K562 (cell line): ENCODE measurements around the gene SLC35A2. TPM values are rescaled to one million over a fixed set of nuclear protein-coding genes. Genes with fewer than 3 reads are reported as not detected.

ENCODE experiments used
- ATAC-seq: fragments of 200-7000 bp; cut with Tn5 transposase; 3 replicates; pipeline ENCODE4 v1.9.1; 2020; ENCODE audit warnings: moderate library complexity
- BruUV-seq: library from RNA; stranded (reverse); fragments of 400-500 nt; replicated peaks from 2 replicates; lab custom pipeline; 2021; lab: Mats Ljungman, UMichigan
- CTCF ChIA-PET: fragments of 300-600 bp; formaldehyde crosslinking; extraction: SDS; loops from one replicate; lab custom pipeline; 2021; ENCODE audit warnings: low intra/inter-chr PET ratio; lab: Yijun Ruan, JAX
- POLR2A ChIA-PET: fragments of 300-600, 350-650 bp; sonication (Branson Sonifier 250); formaldehyde crosslinking; extraction: SDS; loops from one replicate; lab custom pipeline; 2021; ENCODE audit warnings: antibody characterized with exemption, inconsistent platforms; lab: Yijun Ruan, JAX
- DNase-seq, 4 experiments: peaks; one replicate each; pipeline versions ENCODE4 v3.0.0 to v3.0.0-alpha.2; 2011 to 2018; ENCODE audit warnings: low spot score in 3 of 4, mixed read lengths in 3 of 4; ENCODE audit errors: extremely low read depth in 1 of 4
- FAIRE-seq: peaks from 2 replicates; lab custom pipeline; 2011; peaks lifted over from hg19 to GRCh38; lab: Jason Lieb, UNC
- H2AFZ ChIP-seq: 2 replicates; pipeline ENCODE4 v1.6.0; 2011; ENCODE audit warnings: low read depth, low read length, control low read depth, inconsistent platforms
- H3K27ac ChIP-seq: fragments of 200-600 bp; 3 replicates; pipeline ENCODE4 v1.8.0; 2011; ENCODE audit warnings: low read depth, mild to moderate bottlenecking, control low read depth, inconsistent platforms, low read length, moderate library complexity, mixed read lengths; ENCODE audit errors: extremely low read depth
- H3K27me3 ChIP-seq, 2 experiments: fragments of 300-600 bp in 1 of 2; 2 replicates in 1 of 2; 3 replicates in 1 of 2; pipeline versions ENCODE4 v1.6.0 to v1.8.0; 2011; ENCODE audit warnings: inconsistent platforms in 2 of 2, low read length in 2 of 2, mild to moderate bottlenecking in 1 of 2, mixed read lengths in 1 of 2, moderate library complexity in 1 of 2; ENCODE audit not compliant: control insufficient read depth in 2 of 2, insufficient read depth in 2 of 2
- H3K36me3 ChIP-seq: fragments of 300-600 bp; 3 replicates; pipeline ENCODE4 v1.8.0; 2011; ENCODE audit warnings: mild to moderate bottlenecking, low read length, inconsistent platforms; ENCODE audit not compliant: control insufficient read depth, insufficient read depth
- H3K4me1 ChIP-seq, 2 experiments: fragments of 200-600 bp in 1 of 2; replicated peaks in 1 of 2; 2 replicates in 1 of 2; 3 replicates in 1 of 2; pipeline versions ENCODE4 v1.5.1 to v1.8.0; 2011; ENCODE audit warnings: inconsistent platforms in 2 of 2, low read length in 2 of 2, mild to moderate bottlenecking in 1 of 2, mixed read lengths in 1 of 2, moderate library complexity in 1 of 2; ENCODE audit not compliant: control insufficient read depth in 2 of 2, insufficient read depth in 2 of 2
- H3K4me2 ChIP-seq: 2 replicates; pipeline ENCODE4 v1.6.1; 2011; ENCODE audit warnings: low read length, control low read depth, inconsistent platforms, mixed read lengths; ENCODE audit not compliant: insufficient read depth
- H3K4me3 ChIP-seq: fragments of 200-600 bp; sonication (generic), shearing (Covaris generic); 2 replicates; pipeline ENCODE4 v1.5.1; 2016; ENCODE audit warnings: control low read depth, inconsistent platforms
- H3K79me2 ChIP-seq: fragments of 200-600 bp; 3 replicates; pipeline ENCODE4 v1.8.0; 2011; ENCODE audit warnings: low read length, inconsistent platforms; ENCODE audit not compliant: control insufficient read depth, insufficient read depth
- H3K9ac ChIP-seq, 2 experiments: 2 replicates each; pipeline versions ENCODE4 v1.6.0 to v1.6.1; 2011; ENCODE audit warnings: low read depth in 2 of 2, low read length in 2 of 2, control low read depth in 1 of 2, inconsistent platforms in 1 of 2, mild to moderate bottlenecking in 1 of 2, mixed read lengths in 1 of 2; ENCODE audit not compliant: insufficient read depth in 1 of 2
- H3K9me1 ChIP-seq: one replicate; pipeline ENCODE4 v1.6.0; 2011; ENCODE audit warnings: inconsistent platforms, mild to moderate bottlenecking, low read length, moderate library complexity; ENCODE audit not compliant: control insufficient read depth, insufficient read depth
- H3K9me3 ChIP-seq: replicated peaks from 2 replicates; pipeline ENCODE4 v1.5.1; 2011; ENCODE audit warnings: low read depth, low read length, inconsistent platforms; ENCODE audit not compliant: control insufficient read depth, insufficient read depth
- H4K20me1 ChIP-seq: replicated peaks from 2 replicates; pipeline ENCODE4 v1.6.1; 2011; ENCODE audit warnings: low read length, inconsistent platforms, mixed read lengths; ENCODE audit not compliant: control insufficient read depth, insufficient read depth
- ARID2 ChIP-seq: fragments of 450-650 bp; IDR thresholded peaks from 2 replicates; pipeline ENCODE4 v1.6.1; 2017; ENCODE audit warnings: antibody characterized with exemption, mild to moderate bottlenecking
- ATF6 ChIP-seq: sonication (generic); formaldehyde crosslinking; IDR thresholded peaks from 2 replicates; pipeline ENCODE4 v1.4.0; 2020; ENCODE audit warnings: mild to moderate bottlenecking, missing genetic modification reagents
- C11orf30 ChIP-seq: fragments of 450-650 bp; IDR thresholded peaks from 2 replicates; pipeline ENCODE4 v1.6.1; 2016; ENCODE audit warnings: low read depth, mild to moderate bottlenecking
- JUND ChIP-seq, 2 experiments: IDR thresholded peaks; 2 replicates in 1 of 2; 3 replicates in 1 of 2; pipeline ENCODE4 v1.6.1; 2011; ENCODE audit warnings: borderline replicate concordance in 2 of 2, low read depth in 2 of 2, low read length in 2 of 2, improper control_type of control experiment in 1 of 2, missing biosample characterization in 1 of 2, missing genetic modification characterization in 1 of 2, missing genetic modification reagents in 1 of 2
- KAT8 ChIP-seq: fragments of 450-650 bp; IDR thresholded peaks from 2 replicates; pipeline ENCODE4 v1.6.1; 2016; ENCODE audit warnings: low read depth, mild to moderate bottlenecking
- MAFG ChIP-seq: fragments of 450-650 bp; conservative IDR thresholded peaks from 2 replicates; pipeline ENCODE4 v1.6.1; 2016; ENCODE audit warnings: missing genetic modification characterization, missing compliant biosample characterization
- MYNN ChIP-seq, 2 experiments: sonication (generic); formaldehyde crosslinking in 1 of 2; IDR thresholded peaks; 2 replicates each; pipeline versions ENCODE4 v1.5.0 to v1.6.1; 2016 to 2020; ENCODE audit warnings: antibody characterized with exemption in 1 of 2, missing genetic modification reagents in 1 of 2
- NR0B1 ChIP-seq: fragments of 450-650 bp; IDR thresholded peaks from one replicate; pipeline ENCODE4 v1.6.1; 2018; ENCODE audit warnings: mild to moderate bottlenecking, moderate library complexity; ENCODE audit not compliant: partially characterized antibody
- SIN3A ChIP-seq, 2 experiments: fragments of 150-350 bp in 1 of 2; IDR thresholded peaks; 2 replicates each; pipeline ENCODE4 v1.6.1; 2011 to 2016; ENCODE audit warnings: borderline replicate concordance in 2 of 2, low read depth in 2 of 2, low read length in 2 of 2, mild to moderate bottlenecking in 2 of 2, moderate library complexity in 2 of 2; ENCODE audit not compliant: control insufficient read depth in 1 of 2
- SMARCB1 ChIP-seq: IDR thresholded peaks from 2 replicates; pipeline ENCODE4 v1.6.1; 2011; ENCODE audit warnings: improper control_type of control experiment, low read depth; ENCODE audit not compliant: insufficient read length
- SMC3 ChIP-seq: conservative IDR thresholded peaks from 2 replicates; pipeline ENCODE4 v1.6.1; 2011; ENCODE audit warnings: low read depth, low read length, improper control_type of control experiment; ENCODE audit not compliant: insufficient read depth
- SP1 ChIP-seq: sonication (generic); formaldehyde crosslinking; IDR thresholded peaks from 2 replicates; pipeline ENCODE4 v1.8.1; 2022; ENCODE audit warnings: mild to moderate bottlenecking, missing genetic modification reagents
- ZNF316 ChIP-seq: fragments of 450-650 bp; IDR thresholded peaks from 2 replicates; pipeline ENCODE4 v1.6.1; 2016
- ZSCAN32 ChIP-seq: fragments of 450-650 bp; formaldehyde crosslinking; IDR thresholded peaks from 2 replicates; pipeline ENCODE4 v1.4.0; 2020; ENCODE audit warnings: mild to moderate bottlenecking, moderate library complexity
- WGBS: fragments of 100-300 bp; shearing (Covaris generic); methylation state at CpG from one replicate; pipeline ENCODE4 v1.1.6; 2016; ENCODE audit warnings: low coverage, mixed read lengths; ENCODE audit not compliant: insufficient coverage; ENCODE audit errors: missing lambda C conversion rate; 5-methylcytosine and 5-hydroxymethylcytosine counted together
- in situ Hi-C: fragments of 300-500 bp; cut with MboI; formaldehyde crosslinking; loops from 4 replicates; pipeline ENCODE4 v1.15.0; 2018; ENCODE audit warnings: inconsistent platforms, mixed read lengths
- intact Hi-C: fragments of 100-400 bp; cut with micrococcal nuclease; formaldehyde crosslinking; loops from 2 replicates; pipeline ENCODE4 v1.14.2; 2022
- polyA plus RNA-seq, 8 experiments: library from polyadenylated mRNA; depleted of rRNA in 4 of 8; stranded (reverse) in 5 of 8; unstranded in 3 of 8; fragments of >200 nt; fragmentation: Nextera tagmentation in 2 of 8; fragmentation: Illumina TruSeq in 1 of 8; extraction: Ambion mirVana in 2 of 8; extraction: Trizol in 1 of 8; gene quantifications; 2 replicates each; pipeline versions ENCODE4 v1.2.1 to v1.2.3, GENCODE V29; 2011 to 2014; ENCODE audit warnings: inconsistent platforms in 1 of 8, missing spikeins in 1 of 8
- total RNA-seq, 7 experiments: library from RNA; depleted of rRNA in 6 of 7; stranded (reverse); fragments of >200 nt in 6 of 7; fragmentation: Illumina TruSeq in 2 of 7; extraction: Trizol in 2 of 7; gene quantifications; 2 replicates each; pipeline versions ENCODE4 v1.2.1 to v1.2.3, GENCODE V29; 2011 to 2021; ENCODE audit warnings: low replicate concordance in 1 of 7

The SLC35A2 gene
- total and polyA plus RNA-seq, 9 of the 15 experiments (the other 6 are each of a cell fraction or from before 2014, with no cell fraction given) = 3.3 to 38.9 (median 20.0) TPM

GRCh38 chrX:48938721-48939425, 27.4 kb upstream of the SLC35A2 start:
- peak overlapping the region; percentile 91 for H3K27ac ChIP-seq
- peak overlapping the region; percentile 65 to 69; a peak in 3 of 4 replicates for H3K9ac ChIP-seq
- peaks cover 59 to 77% of the 10 kb centered on the region in 2 experiments for H3K4me1 ChIP-seq
- TF ChIP-seq KAT8 (no peak), JUND (IDR thresholded peaks at IDR 0.05; ENCODE audit: borderline replicate concordance, low read depth, low read length) (no peak), JUND (tag; IDR thresholded peaks at IDR 0.05; ENCODE audit: borderline replicate concordance, low read depth, low read length) (no peak), MYNN (IDR thresholded peaks at IDR 0.05) (no peak), MYNN (CRISPR knock-in tag; IDR thresholded peaks at IDR 0.05) (no peak), ARID2 (no peak), SIN3A (IDR thresholded peaks at IDR 0.05; ENCODE audit: borderline replicate concordance in 2 of 2, control insufficient read depth in 1 of 2, low read depth in 2 of 2, low read length in 2 of 2) (no peak), C11orf30 (peak; percentile 28; the same call in 1 of the 2 replicates), SP1 (CRISPR knock-in tag) (no peak), ZNF316 (peak; percentile 49; the same call in 1 of the 2 replicates), SMARCB1 (no peak), ZSCAN32 (CRISPR knock-in tag) (no peak), MAFG (0 out of 2 replicates have a peak, but pooled peaks have one; percentile 17), SMC3 (no peak), NR0B1 (no peak), ATF6 (no peak)
- peaks cover 90% of the 10 kb centered on the region for H3K79me2 ChIP-seq
- ATAC-seq (no peak), FAIRE-seq (no peak), DNase-seq (no peak)
- WGBS = 13% methylated on average over 1 of the region's 1 CpG
- no TSS peak for BruUV-seq
- H3K9me1 ChIP-seq = no peaks in the 10 kb centered on the region
- no peak overlapping the region for H2AFZ ChIP-seq
- peaks cover 69% of the 10 kb centered on the region for H3K36me3 ChIP-seq
- no peaks in the 10 kb centered on the region for H3K27me3 ChIP-seq
- H4K20me1 ChIP-seq = no peaks in the 10 kb centered on the region
- peak overlapping the region; percentile 24; the same call in 1 of the 2 replicates for H3K4me2 ChIP-seq
- in situ Hi-C loops = no loop called here
- no peak overlapping the region for H3K4me3 ChIP-seq
- intact Hi-C loops = no loop called here
- ChIA-PET CTCF (interaction anchor here (1.6 kb wide), 1 partner anchor 22 kb away, joined by 4 read pairs; no protein-coding TSS in a partner anchor), POLR2A (interaction anchor here (0.7 kb wide), 1 partner anchor 41 kb away, joined by 3 read pairs; the partner anchor contains the start of genes PQBP1 and TIMM17B)
- no peaks in the 10 kb centered on the region for H3K9me3 ChIP-seq
